Measurements from ENCODE around the gene RAB10.
"Not testable (repeated sequence)": the region's sequence is repeated elsewhere in the genome, so short reads cannot be mapped to it uniquely, and the experiment has no call there.

Gene RAB10

GRCh38 chr2:26016706-26017045 is 17.2 kb upstream of the RAB10 start:
- DNase-seq: not testable (repeated sequence)

DNA sequence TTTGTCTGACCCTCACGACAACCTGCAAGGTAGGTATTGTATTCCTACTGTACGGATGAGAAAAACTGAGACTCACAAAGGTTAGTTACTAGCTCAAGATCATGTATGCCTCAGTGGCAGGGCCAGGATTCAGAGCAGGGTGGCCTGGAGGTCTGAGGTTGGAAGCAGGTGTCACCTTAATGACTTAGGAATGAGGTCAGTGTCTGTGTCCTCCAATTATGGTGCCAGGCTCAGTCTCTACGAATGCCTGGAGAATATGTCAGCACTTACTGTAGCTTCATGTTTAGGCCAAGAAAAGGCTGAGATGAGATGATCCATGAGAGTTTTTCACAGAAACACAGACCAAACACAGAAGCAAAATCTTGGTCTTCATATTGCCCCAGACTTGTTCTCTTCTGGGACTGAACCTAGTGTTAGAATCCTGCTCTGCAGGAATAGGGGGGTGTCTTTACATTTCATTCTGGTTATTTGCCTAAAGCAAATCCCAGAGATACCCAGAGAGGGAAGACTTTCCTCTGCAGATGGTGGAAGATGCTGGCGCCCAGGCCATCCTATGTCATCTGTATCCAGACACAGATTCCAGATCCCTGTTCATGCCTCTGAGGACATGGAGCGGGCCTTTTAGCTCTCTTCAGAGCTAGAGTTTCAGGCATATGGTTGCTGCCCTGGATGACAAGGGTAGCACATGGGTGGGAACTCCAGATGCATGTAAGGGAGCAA is 16.3 kb upstream of the RAB10 start:
- no peak for DNase-seq

GRCh38 chr2:26018184-26019055 is 15.5 kb upstream of the RAB10 start:
- DNase-seq: peak; percentile 83

GRCh38 chr2:26020231-26020640 is 13.6 kb upstream of the RAB10 start:
- no peak for DNase-seq

- no peak for DNase-seq
Observed at GRCh38 chr2:26024260-26024659, 9.6 kb upstream of the RAB10 start.

- no peak for DNase-seq
Observed at GRCh38 chr2:26025509-26025908, 8.4 kb upstream of the RAB10 start.

DNA sequence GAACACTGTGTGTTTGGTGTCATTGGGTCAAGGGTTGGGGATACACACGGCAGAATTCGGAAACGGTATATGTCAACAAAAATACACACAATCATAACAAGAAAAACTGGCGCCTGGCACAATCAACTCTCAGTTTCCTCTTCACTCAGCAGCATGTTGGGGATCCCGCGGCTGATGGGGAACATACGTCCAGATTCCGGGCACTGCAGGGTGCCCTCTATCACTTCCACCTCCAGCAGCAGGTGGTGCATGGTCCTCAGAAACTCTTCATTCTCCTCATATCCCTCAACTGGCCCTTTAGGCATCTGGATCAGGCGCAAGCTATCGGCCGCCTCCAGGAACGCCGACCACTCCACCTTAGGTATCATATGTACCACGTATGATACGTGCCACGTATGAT is 5.8 kb upstream of the RAB10 start:
- DNase-seq: not testable (repeated sequence)

- peak; percentile 71 for DNase-seq
Observed at GRCh38 chr2:26032586-26033269, 1.2 kb upstream of the RAB10 start.

- peak; percentile 86 for DNase-seq
Observed at GRCh38 chr2:26033270-26033817, 540 bp upstream of the RAB10 start.

GRCh38 chr2:26034637-26034992 is 731 bp downstream of the RAB10 start:
- peak; percentile 32 for DNase-seq

DNA sequence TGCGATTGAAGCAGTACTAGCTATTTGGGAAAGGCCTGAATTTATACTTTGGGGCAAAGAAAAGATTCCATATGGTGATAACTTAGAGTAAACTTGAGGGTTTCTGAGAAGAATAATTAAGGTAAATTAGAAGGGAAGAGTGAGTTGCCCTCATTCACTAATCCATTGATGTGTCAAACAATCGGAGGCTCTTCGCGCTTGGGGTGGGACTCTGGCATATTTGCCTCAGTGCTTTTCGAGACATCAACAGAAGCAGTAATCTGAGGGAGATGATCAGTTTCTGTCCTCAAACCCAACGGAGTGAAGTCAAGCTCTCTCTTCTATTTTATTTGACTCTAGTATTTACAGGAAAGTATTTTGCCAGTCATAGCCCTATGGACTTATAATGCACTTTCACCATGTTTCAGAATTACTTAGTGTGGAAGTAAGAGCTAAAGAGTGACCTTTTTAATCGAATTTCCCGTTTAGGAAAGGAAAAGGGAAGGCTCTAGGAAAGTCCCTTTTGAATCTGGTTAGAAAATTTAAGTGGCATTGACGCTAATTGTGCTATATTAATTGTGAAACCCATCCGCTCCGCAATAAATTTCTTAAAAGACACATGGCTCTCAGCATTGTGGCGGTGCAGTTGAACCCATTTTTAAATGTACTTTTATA is 1.3 kb downstream of the RAB10 start:
- DNase-seq: peak; percentile 68

DNA sequence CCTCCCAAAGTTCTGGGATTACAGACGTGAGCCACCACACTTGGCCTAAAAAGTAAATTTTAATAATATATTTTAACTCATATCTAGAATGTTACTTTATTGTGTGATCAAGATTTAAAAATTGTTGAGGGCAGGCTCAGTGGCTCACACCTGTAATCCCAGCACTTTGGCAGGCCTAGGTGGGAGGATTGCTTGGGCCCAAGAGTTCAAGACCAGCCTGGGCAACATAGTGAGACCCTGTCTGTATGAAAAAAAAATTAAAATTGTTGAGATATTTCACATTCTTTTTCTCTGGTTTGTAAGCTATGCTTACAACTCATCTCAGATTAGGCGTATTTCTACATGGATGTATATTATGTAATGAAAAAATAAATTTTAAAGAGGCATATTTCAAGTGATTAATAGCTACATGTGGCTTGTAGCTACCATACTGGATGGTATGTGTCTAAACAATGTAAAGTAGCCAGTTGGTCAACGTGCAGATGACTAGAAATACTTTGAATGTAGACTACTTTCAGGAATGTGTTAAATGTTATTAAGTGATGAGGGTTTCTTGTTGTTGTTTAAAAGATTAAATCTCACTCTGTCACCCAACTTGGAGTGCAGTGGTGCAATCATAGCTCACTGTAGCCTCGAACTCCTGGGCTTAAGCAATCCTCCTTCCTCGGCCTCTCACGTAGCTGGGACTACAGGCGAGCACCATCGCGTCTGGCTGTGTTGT is 5.9 kb downstream of the RAB10 start:
- no peak for DNase-seq

DNA sequence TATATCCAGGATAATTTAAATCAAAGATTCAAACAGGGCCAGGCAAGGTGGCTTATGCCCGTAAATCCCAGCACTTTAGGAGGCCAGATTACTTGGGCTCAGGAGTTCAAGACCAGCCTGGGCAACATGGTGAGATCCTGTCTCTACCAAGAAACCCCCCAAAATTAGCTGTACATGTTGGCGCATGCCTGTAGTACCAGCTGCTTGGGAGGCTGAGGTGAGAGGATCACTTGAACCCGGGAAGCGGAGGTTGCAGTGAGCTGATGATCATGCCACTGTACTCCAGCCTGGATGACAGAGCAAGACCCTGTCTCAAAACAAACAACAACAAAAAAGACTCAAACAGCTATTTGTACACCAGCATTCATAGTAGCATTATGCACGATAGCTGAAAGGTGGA is 9.2 kb downstream of the RAB10 start:
- no peak for DNase-seq

- DNase-seq: no peak
Observed at GRCh38 chr2:26043862-26044696, 10.2 kb downstream of the RAB10 start.

- no peak for DNase-seq
Observed at GRCh38 chr2:26048791-26049190, 14.9 kb downstream of the RAB10 start.

GRCh38 chr2:26049641-26050040 is 15.8 kb downstream of the RAB10 start:
- no peak for DNase-seq

- no peak for DNase-seq
Observed at GRCh38 chr2:26052740-26053139, 18.9 kb downstream of the RAB10 start.

GRCh38 chr2:26054598-26055348 is 20.9 kb downstream of the RAB10 start:
- peak; percentile 42 for DNase-seq

- DNase-seq: no peak
Observed at GRCh38 chr2:26058390-26058789, 24.5 kb downstream of the RAB10 start.

GRCh38 chr2:26059542-26059941 is 25.7 kb downstream of the RAB10 start:
- peak; percentile 74 for DNase-seq

DNA sequence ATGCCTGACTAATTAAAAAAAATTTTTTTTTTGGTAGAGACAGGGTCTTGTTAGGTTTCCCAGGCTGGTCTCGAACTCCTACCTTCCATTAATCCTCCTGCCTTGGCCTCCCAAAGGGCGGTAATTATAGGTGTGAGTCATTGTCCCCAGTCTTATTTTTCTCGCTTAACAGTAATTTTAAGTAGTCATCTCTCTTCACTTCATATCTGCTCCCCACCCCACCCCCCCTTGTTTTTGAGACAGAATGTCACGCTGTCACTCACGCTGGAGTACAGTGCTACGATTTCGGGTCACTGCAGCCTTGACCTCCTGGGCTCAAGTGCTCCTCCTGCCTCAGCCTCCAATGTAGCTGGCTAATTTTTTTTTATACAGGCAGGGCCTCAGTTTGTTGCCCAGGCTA is 27.7 kb downstream of the RAB10 start:
- DNase-seq: no peak
